IMR-90 (cell line): ENCODE results near the gene RMND1. TPM values are rescaled to one million over a fixed set of nuclear protein-coding genes. Genes with fewer than 3 reads are reported as not detected.
"Not testable (repeated sequence)": the region's sequence is repeated elsewhere in the genome, so short reads cannot be mapped to it uniquely, and the experiment has no call there.

Experiments
- ATAC-seq: fragments of 200-7000 bp; cut with Tn5 transposase; 2 replicates; pipeline ENCODE4 v1.9.1; 2020; ENCODE audit warnings: low read depth, mild to moderate bottlenecking, moderate library complexity
- BruUV-seq: library from RNA; stranded (reverse); fragments of 400-500 nt; replicated peaks from 2 replicates; lab custom pipeline; 2021; lab: Mats Ljungman, UMichigan
- CTCF ChIA-PET: fragments of 300-600 bp; formaldehyde crosslinking; extraction: SDS; loops from one replicate; lab custom pipeline; 2021; ENCODE audit warnings: antibody characterized with exemption; lab: Yijun Ruan, JAX
- POLR2A ChIA-PET: fragments of 300-600 bp; sonication (Branson Sonifier 250); formaldehyde crosslinking; loops from one replicate; lab custom pipeline; 2022; ENCODE audit warnings: antibody characterized with exemption; ENCODE audit not compliant: unreplicated experiment; lab: Charles Lee
- DNase-seq: peaks from one replicate; pipeline ENCODE4 v3.0.0; 2013
- H2AFZ ChIP-seq: replicated peaks from 2 replicates; pipeline ENCODE3; 2013; ENCODE audit warnings: low read length, mild to moderate bottlenecking; ENCODE audit not compliant: poor library complexity
- H2AK5ac ChIP-seq: 2 replicates; pipeline ENCODE4 v1.6.1; 2013; ENCODE audit warnings: low read depth, low read length, inconsistent platforms
- H2AK9ac ChIP-seq: replicated peaks from 2 replicates; pipeline ENCODE3; 2013; ENCODE audit warnings: mild to moderate bottlenecking, low read depth, low read length, moderate library complexity; ENCODE audit not compliant: poor library complexity
- H2BK120ac ChIP-seq: 2 replicates; pipeline ENCODE4 v1.6.1; 2013; ENCODE audit warnings: low read depth, low read length, inconsistent platforms
- H2BK15ac ChIP-seq: 3 replicates; pipeline ENCODE4 v1.6.1; 2013; ENCODE audit warnings: low read depth, low read length, inconsistent platforms
- H2BK20ac ChIP-seq: 2 replicates; pipeline ENCODE4 v1.6.1; 2013; ENCODE audit warnings: low read depth, mild to moderate bottlenecking, inconsistent platforms, low read length, moderate library complexity
- H2BK5ac ChIP-seq: 2 replicates; pipeline ENCODE4 v1.6.1; 2013; ENCODE audit warnings: mild to moderate bottlenecking, low read depth, low read length, inconsistent platforms; ENCODE audit not compliant: poor library complexity, severe bottlenecking
- H3K14ac ChIP-seq: replicated peaks from 2 replicates; pipeline ENCODE4 v1.6.1; 2013; ENCODE audit warnings: low read depth, low read length, inconsistent platforms
- H3K18ac ChIP-seq: 2 replicates; pipeline ENCODE4 v1.6.1; 2013; ENCODE audit warnings: low read depth, low read length, control low read depth
- H3K23ac ChIP-seq: 2 replicates; pipeline ENCODE4 v1.6.1; 2013; ENCODE audit warnings: low read depth, low read length, inconsistent platforms
- H3K27ac ChIP-seq: 2 replicates; pipeline ENCODE4 v1.5.1; 2013; ENCODE audit warnings: mild to moderate bottlenecking, control low read depth, low read length; ENCODE audit not compliant: insufficient read depth
- H3K27me3 ChIP-seq: 2 replicates; pipeline ENCODE4 v1.6.1; 2013; ENCODE audit warnings: low read length; ENCODE audit not compliant: control insufficient read depth, insufficient read depth
- H3K36me3 ChIP-seq: 2 replicates; pipeline ENCODE4 v1.6.1; 2013; ENCODE audit warnings: low read length, mixed read lengths; ENCODE audit not compliant: control insufficient read depth, insufficient read depth
- H3K4ac ChIP-seq: 2 replicates; pipeline ENCODE4 v1.6.1; 2013; ENCODE audit warnings: low read depth, low read length, inconsistent platforms
- H3K4me1 ChIP-seq: 2 replicates; pipeline ENCODE4 v1.6.1; 2013; ENCODE audit warnings: low read length, mixed read lengths; ENCODE audit not compliant: control insufficient read depth, insufficient read depth
- H3K4me2 ChIP-seq: 2 replicates; pipeline ENCODE4 v1.6.1; 2013; ENCODE audit warnings: low read depth, mild to moderate bottlenecking, control low read depth, low read length, moderate library complexity
- H3K4me3 ChIP-seq: 2 replicates; pipeline ENCODE4 v1.5.1; 2013; ENCODE audit warnings: low read depth, mild to moderate bottlenecking, control low read depth, low read length, moderate library complexity; ENCODE audit not compliant: insufficient read depth
- H3K56ac ChIP-seq: 2 replicates; pipeline ENCODE4 v1.6.1; 2013; ENCODE audit warnings: low read length, inconsistent platforms; ENCODE audit not compliant: insufficient read depth; ENCODE audit errors: extremely low read depth
- H3K79me1 ChIP-seq, 2 experiments: 2 replicates each; pipeline ENCODE4 v1.6.1; 2013; ENCODE audit warnings: low read length in 2 of 2, inconsistent platforms in 1 of 2, low read depth in 1 of 2
- H3K9ac ChIP-seq: 2 replicates; pipeline ENCODE4 v1.6.1; 2013; ENCODE audit warnings: low read depth, low read length, control low read depth
- H3K9me1 ChIP-seq: 2 replicates; pipeline ENCODE4 v1.6.1; 2013; ENCODE audit warnings: low read length, inconsistent platforms; ENCODE audit not compliant: insufficient read depth
- H3K9me3 ChIP-seq: 2 replicates; pipeline ENCODE4 v1.6.1; 2013; ENCODE audit warnings: low read length; ENCODE audit not compliant: control insufficient read depth, insufficient read depth
- H4K20me1 ChIP-seq: 2 replicates; pipeline ENCODE4 v1.6.1; 2013; ENCODE audit warnings: low read length, inconsistent platforms; ENCODE audit not compliant: insufficient read depth
- H4K5ac ChIP-seq: 2 replicates; pipeline ENCODE4 v1.6.1; 2013; ENCODE audit warnings: mild to moderate bottlenecking, low read depth, low read length, control low read depth
- H4K8ac ChIP-seq, 2 experiments: 2 replicates each; pipeline ENCODE4 v1.6.1; 2013; ENCODE audit warnings: low read depth in 2 of 2, low read length in 2 of 2, control low read depth in 1 of 2, inconsistent platforms in 1 of 2
- H4K91ac ChIP-seq: 2 replicates; pipeline ENCODE4 v1.6.1; 2013; ENCODE audit warnings: low read depth, low read length, inconsistent platforms; ENCODE audit not compliant: insufficient read depth
- CHD1 ChIP-seq: IDR thresholded peaks from 2 replicates; pipeline ENCODE4 v1.6.1; 2012; ENCODE audit warnings: low read depth, low read length, improper control_type of control experiment
- MAFK ChIP-seq: IDR thresholded peaks from 2 replicates; pipeline ENCODE4 v1.6.1; 2012; ENCODE audit warnings: low read depth, low read length, improper control_type of control experiment
- NFE2L2 ChIP-seq: fragments of 150-350 bp; IDR thresholded peaks from 2 replicates; pipeline ENCODE4 v1.6.1; 2016; ENCODE audit warnings: low read depth, mild to moderate bottlenecking, low read length
- RCOR1 ChIP-seq: IDR thresholded peaks from 2 replicates; pipeline ENCODE4 v1.6.1; 2012; ENCODE audit warnings: mild to moderate bottlenecking, low read length, improper control_type of control experiment; ENCODE audit not compliant: insufficient replicate concordance
- RFX5 ChIP-seq: IDR thresholded peaks from 2 replicates; pipeline ENCODE4 v1.8.0; 2012; ENCODE audit warnings: low read depth, mild to moderate bottlenecking, low read length, moderate library complexity
- WGBS, 2 experiments: methylation state at CpG; one replicate each; pipeline versions ENCODE4 v1.1.5 to v1.1.7; 2013; ENCODE audit warnings: missing lambda C conversion rate in 2 of 2; ENCODE audit not compliant: insufficient read length in 1 of 2; ENCODE audit errors: extremely low coverage in 2 of 2; 5-methylcytosine and 5-hydroxymethylcytosine counted together
- dilution Hi-C: fragments of 300-500 bp; cut with HindIII; formaldehyde crosslinking; loops from one replicate; pipeline ENCODE4 v1.14.3; 2018; ENCODE audit warnings: low sequenced_read_pairs; ENCODE audit not compliant: unreplicated experiment
- in situ Hi-C: fragments of 300-500 bp; cut with MboI; formaldehyde crosslinking; loops from 3 replicates; pipeline ENCODE4 v1.14.3; 2019; ENCODE audit warnings: low sequenced_read_pairs, inconsistent platforms, mixed read lengths
- intact Hi-C: fragments of 100-400 bp; cut with micrococcal nuclease; formaldehyde crosslinking; loops from 2 replicates; pipeline ENCODE4 v1.10.0; 2022
- polyA plus RNA-seq, 3 experiments: library from polyadenylated mRNA; depleted of rRNA; stranded (reverse); fragments of >200 nt; gene quantifications; 2 replicates each; pipeline ENCODE4 v1.2.3, GENCODE V29; 2012; ENCODE audit warnings: low replicate concordance in 1 of 3
- total RNA-seq: library from RNA; depleted of rRNA; stranded (reverse); fragments of >200 nt; gene quantifications from 2 replicates; pipeline ENCODE4 v1.2.3, GENCODE V29; 2012
- TF ChIP-seq, protein P1 (sequence below): fragments of 150-350 bp; IDR thresholded peaks from 2 replicates; pipeline ENCODE4 v1.6.1; 2017; ENCODE audit warnings: mild to moderate bottlenecking, antibody characterized with exemption, low read length, low read depth
- TF ChIP-seq, protein P2 (sequence below): fragments of 150-350 bp; IDR thresholded peaks from 2 replicates; pipeline ENCODE4 v1.6.1; 2016; ENCODE audit warnings: low read depth, mild to moderate bottlenecking, low read length, moderate library complexity, borderline replicate concordance

Gene RMND1
- total and polyA plus RNA-seq, 2 of the 4 experiments (the other 2 are of a cell fraction), result 13.1 to 24.6 TPM

GRCh38 chr6:151384151-151384550 lies 67.8 kb downstream of the RMND1 start:
- WGBS, 2 experiments, result 100% methylated on average over 2 of the region's 5 CpGs; no CpG with 5 or more reads in 1 of the 2 experiments

GRCh38 chr6:151382631-151383030 lies 69.3 kb downstream of the RMND1 start:
- H3K9me1 ChIP-seq, H2BK15ac ChIP-seq, H2BK20ac ChIP-seq, H2BK5ac ChIP-seq, H3K27ac ChIP-seq, H2AK5ac ChIP-seq, H4K91ac ChIP-seq, H3K56ac ChIP-seq, H3K4me1 ChIP-seq, in situ Hi-C loops, H3K14ac ChIP-seq, H3K9ac ChIP-seq, H3K18ac ChIP-seq, H3K4me2 ChIP-seq, H3K4me3 ChIP-seq, H2AFZ ChIP-seq, H3K23ac ChIP-seq, dilution Hi-C loops, DNase-seq, BruUV-seq, POLR2A ChIA-PET, intact Hi-C loops, H3K27me3 ChIP-seq, H2AK9ac ChIP-seq, H2BK120ac ChIP-seq, H4K5ac ChIP-seq, CTCF ChIA-PET, H3K36me3 ChIP-seq, ATAC-seq, H4K8ac ChIP-seq, H3K9me3 ChIP-seq, H3K4ac ChIP-seq, H4K20me1 ChIP-seq: not testable (repeated sequence)
- peaks cover 46 to 62% of the 10 kb centered on the region in 2 experiments for H3K79me1 ChIP-seq
- WGBS, 2 experiments, result no CpG with 5 or more reads among the region's 9 CpGs

More at GRCh38 chr6:151384151-151384550, 67.8 kb downstream of the RMND1 start:
- no peak for DNase-seq
- Histone ChIP-seq H2BK5ac (no peak overlapping the region), H3K4ac (no peak overlapping the region), H2BK15ac (no peak overlapping the region), H2BK20ac (no peak overlapping the region), H4K20me1 (peaks cover 6% of the 10 kb centered on the region; the same call in 1 of the 2 replicates), H3K14ac (no peak overlapping the region), H3K4me1 (peaks cover 7% of the 10 kb centered on the region), H2AK9ac (no peak overlapping the region), H2AFZ (no peak overlapping the region), H3K18ac (no peak overlapping the region), H4K8ac (no peak overlapping the region), H4K5ac (no peak overlapping the region), H3K9ac (no peak overlapping the region), H3K4me3 (no peak overlapping the region), H3K9me3 (no peaks in the 10 kb centered on the region), H3K27me3 (no peaks in the 10 kb centered on the region), H2AK5ac (no peak overlapping the region), H3K9me1 (peaks cover 11% of the 10 kb centered on the region; the same call in 1 of the 2 replicates), H3K36me3 (no peaks in the 10 kb centered on the region), H2BK120ac (no peak overlapping the region), H3K56ac (no peak overlapping the region), H3K4me2 (no peak overlapping the region), H3K79me1 (peaks cover 44 to 63% of the 10 kb centered on the region in 2 experiments), H3K23ac (no peak overlapping the region), H4K91ac (no peak overlapping the region), H3K27ac (no peak overlapping the region)
- intact Hi-C loops (no loop called here), dilution Hi-C loops (no loop called here), in situ Hi-C loops (no loop called here)
- TF ChIP-seq, protein P1, sequence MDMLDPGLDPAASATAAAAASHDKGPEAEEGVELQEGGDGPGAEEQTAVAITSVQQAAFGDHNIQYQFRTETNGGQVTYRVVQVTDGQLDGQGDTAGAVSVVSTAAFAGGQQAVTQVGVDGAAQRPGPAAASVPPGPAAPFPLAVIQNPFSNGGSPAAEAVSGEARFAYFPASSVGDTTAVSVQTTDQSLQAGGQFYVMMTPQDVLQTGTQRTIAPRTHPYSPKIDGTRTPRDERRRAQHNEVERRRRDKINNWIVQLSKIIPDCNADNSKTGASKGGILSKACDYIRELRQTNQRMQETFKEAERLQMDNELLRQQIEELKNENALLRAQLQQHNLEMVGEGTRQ, result no peak
- no peak for TF ChIP-seq RFX5
- no peak for TF ChIP-seq CHD1
- no peak for TF ChIP-seq RCOR1
- TF ChIP-seq NFE2L2, result no peak
- TF ChIP-seq, protein P2, sequence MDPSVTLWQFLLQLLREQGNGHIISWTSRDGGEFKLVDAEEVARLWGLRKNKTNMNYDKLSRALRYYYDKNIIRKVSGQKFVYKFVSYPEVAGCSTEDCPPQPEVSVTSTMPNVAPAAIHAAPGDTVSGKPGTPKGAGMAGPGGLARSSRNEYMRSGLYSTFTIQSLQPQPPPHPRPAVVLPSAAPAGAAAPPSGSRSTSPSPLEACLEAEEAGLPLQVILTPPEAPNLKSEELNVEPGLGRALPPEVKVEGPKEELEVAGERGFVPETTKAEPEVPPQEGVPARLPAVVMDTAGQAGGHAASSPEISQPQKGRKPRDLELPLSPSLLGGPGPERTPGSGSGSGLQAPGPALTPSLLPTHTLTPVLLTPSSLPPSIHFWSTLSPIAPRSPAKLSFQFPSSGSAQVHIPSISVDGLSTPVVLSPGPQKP, result no peak
- no peak for TF ChIP-seq MAFK
- no TSS peak for BruUV-seq
- ChIA-PET CTCF (no interaction called here), POLR2A (no interaction called here)
- no peak for ATAC-seq
